ENCODE measurements around the gene NFATC1.

NFATC1 gene

GRCh38 chr18:79516441-79516931, 120.8 kb downstream of the NFATC1 start:
- H3K4me1 Mint-ChIP-seq: peaks cover 56% of the 10 kb centered on the region
- H3K4me3 Mint-ChIP-seq: peak overlapping the region; percentile 57
- DNase-seq: peak; percentile 37

GRCh38 chr18:79517341-79517740, 121.6 kb downstream of the NFATC1 start:
- Mint-ChIP-seq H3K27ac (peak overlapping the region; percentile 87), H3K9me3 (no peaks in the 10 kb centered on the region), H3K36me3 (peaks cover 16% of the 10 kb centered on the region), H3K4me3 (peak overlapping the region; percentile 57), H3K27me3 (no peaks in the 10 kb centered on the region), H3K4me1 (peaks cover 65% of the 10 kb centered on the region)
- CTCF ChIA-PET: interaction anchor here (0.8 to 2.0 kb wide), 4 partner anchors 10 to 45 kb away, joined by 3 to 10 read pairs (median 4); no protein-coding TSS in a partner anchor
- peak; percentile 64 for DNase-seq

More at GRCh38 chr18:79516441-79516931, 120.8 kb downstream of the NFATC1 start:
- H3K27ac Mint-ChIP-seq: peak overlapping the region; percentile 87
- H3K9me3 Mint-ChIP-seq: no peaks in the 10 kb centered on the region
- no peaks in the 10 kb centered on the region for H3K27me3 Mint-ChIP-seq
- H3K36me3 Mint-ChIP-seq: peaks cover 16% of the 10 kb centered on the region
- CTCF ChIA-PET: interaction anchor here (0.8 to 2.0 kb wide), 4 partner anchors 9 to 44 kb away, joined by 3 to 10 read pairs (median 4); no protein-coding TSS in a partner anchor

DNA sequence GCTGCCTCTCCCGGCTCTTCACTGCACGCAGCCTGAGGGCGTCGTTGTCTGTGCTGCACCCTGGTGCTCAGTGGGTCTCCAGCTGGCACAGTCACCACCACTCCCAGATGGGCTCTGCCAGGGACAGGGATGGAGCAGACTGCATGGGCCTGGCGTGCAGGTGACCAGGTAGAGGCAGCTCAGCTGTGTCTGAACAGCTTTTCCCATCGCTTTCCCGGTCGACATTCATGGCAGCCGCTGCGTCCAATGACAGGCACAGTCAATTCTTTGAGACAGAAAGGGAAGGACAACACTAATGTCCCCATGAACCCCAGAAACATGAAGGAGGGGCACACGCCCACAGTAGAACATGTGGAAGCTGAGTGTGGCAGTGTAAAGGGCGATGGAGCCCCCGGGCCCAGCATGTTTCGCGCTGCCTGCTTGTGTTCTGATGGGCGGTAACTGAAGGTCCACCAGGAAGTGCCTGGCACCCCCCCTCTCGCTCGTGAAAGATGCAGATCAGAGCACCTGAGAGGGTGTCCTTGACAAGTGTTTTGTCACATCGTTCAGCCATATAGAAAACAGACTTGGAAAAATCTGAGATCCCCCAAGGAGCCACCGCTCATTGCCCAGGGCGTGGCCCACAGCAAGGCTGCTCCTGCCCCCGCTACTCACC, 122.4 kb downstream of the NFATC1 start:
- CTCF ChIA-PET: no interaction called here
- H3K4me1 Mint-ChIP-seq: peaks cover 73% of the 10 kb centered on the region
- peaks cover 16% of the 10 kb centered on the region for H3K36me3 Mint-ChIP-seq
- peak overlapping the region; percentile 87 for H3K27ac Mint-ChIP-seq
- H3K4me3 Mint-ChIP-seq: no peak overlapping the region
- H3K27me3 Mint-ChIP-seq: no peaks in the 10 kb centered on the region
- DNase-seq: peak; percentile 21
- H3K9me3 Mint-ChIP-seq: no peaks in the 10 kb centered on the region

DNA sequence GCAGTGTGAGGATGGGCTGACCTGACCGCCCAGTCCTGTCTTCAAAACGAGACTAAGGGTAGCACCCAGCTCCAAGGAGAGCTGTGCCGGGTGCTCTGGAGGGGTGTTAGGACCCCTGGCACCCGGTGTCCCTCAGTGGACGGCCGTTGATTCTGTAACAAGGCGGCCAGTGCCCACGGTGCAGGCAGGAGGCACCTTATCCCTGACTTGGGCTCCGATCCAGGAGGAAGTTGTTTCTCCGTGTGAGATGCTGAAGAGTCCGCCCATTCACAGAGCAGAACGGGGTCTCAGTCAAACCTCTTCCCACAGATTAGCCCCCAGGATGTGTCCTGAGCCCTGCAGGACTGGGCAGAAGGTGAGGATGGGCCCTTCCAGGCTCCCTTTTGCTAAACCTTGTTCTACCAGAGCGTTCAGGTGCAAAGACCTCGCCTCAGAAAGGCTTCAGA, 123.0 kb downstream of the NFATC1 start:
- Mint-ChIP-seq H3K9me3 (no peaks in the 10 kb centered on the region), H3K4me3 (no peak overlapping the region), H3K27me3 (no peaks in the 10 kb centered on the region), H3K36me3 (peaks cover 11% of the 10 kb centered on the region), H3K4me1 (peaks cover 78% of the 10 kb centered on the region), H3K27ac (no peak overlapping the region)
- CTCF ChIA-PET: no interaction called here
- peak; percentile 17 for DNase-seq

GRCh38 chr18:79519751-79520477, 124.2 kb downstream of the NFATC1 start:
- Mint-ChIP-seq H3K4me3 (peak overlapping the region; percentile 51), H3K9me3 (no peaks in the 10 kb centered on the region), H3K27ac (peak overlapping the region; percentile 89), H3K27me3 (no peaks in the 10 kb centered on the region), H3K4me1 (peaks cover 89% of the 10 kb centered on the region), H3K36me3 (peaks cover 11% of the 10 kb centered on the region)
- peak; percentile 68 for DNase-seq
- CTCF ChIA-PET: no interaction called here

GRCh38 chr18:79520478-79521390, 125.0 kb downstream of the NFATC1 start:
- peaks cover 91% of the 10 kb centered on the region for H3K4me1 Mint-ChIP-seq
- H3K9me3 Mint-ChIP-seq: no peaks in the 10 kb centered on the region
- H3K27me3 Mint-ChIP-seq: no peaks in the 10 kb centered on the region
- H3K27ac Mint-ChIP-seq: peak overlapping the region; percentile 93
- H3K4me3 Mint-ChIP-seq: peak overlapping the region; percentile 51
- DNase-seq: peak; percentile 22
- CTCF ChIA-PET: no interaction called here
- H3K36me3 Mint-ChIP-seq: peaks cover 15% of the 10 kb centered on the region

DNA sequence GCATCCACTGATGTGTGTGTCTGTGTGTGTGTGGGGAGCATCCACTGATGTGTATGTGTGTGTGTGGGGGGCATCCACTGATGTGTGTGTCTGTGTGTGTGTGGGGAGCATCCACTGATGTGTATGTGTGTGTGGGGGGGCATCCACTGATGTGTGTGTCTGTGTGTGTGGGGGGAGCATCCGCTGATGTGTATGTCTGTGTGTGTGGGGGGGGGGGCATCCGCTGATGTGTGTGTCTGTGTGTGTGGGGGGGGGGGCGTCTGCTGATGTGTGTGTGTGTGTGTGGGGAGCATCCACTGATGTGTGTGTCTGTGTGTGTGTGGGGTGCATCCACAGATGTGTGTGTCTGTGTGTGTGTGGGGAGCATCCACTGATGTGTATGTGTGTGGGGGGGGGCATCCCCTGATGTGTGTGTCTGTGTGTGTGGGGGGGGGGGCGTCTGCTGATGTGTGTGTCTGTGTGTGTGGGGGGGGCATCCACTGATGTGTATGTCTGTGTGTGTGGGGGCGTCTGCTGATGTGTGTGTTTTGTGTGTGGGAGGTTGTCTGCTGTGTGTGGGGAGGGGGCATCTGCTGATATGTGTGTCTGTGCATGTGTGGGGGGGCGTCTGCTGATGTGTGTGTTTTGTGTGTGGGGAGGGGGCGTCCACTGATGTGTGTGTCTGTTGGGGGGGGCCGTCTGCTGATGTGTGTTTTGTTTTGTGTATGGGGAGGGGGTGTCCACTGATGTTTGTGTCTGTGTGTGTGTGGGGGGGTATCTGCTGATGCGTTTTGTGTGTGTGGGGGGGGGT, 125.9 kb downstream of the NFATC1 start:
- Mint-ChIP-seq H3K4me1 (peaks cover 90% of the 10 kb centered on the region), H3K36me3 (peaks cover 16% of the 10 kb centered on the region), H3K9me3 (no peaks in the 10 kb centered on the region), H3K27me3 (no peaks in the 10 kb centered on the region), H3K4me3 (peak overlapping the region; percentile 72), H3K27ac (peak overlapping the region; percentile 93)
- DNase-seq: peak; percentile 23
- CTCF ChIA-PET: no interaction called here

DNA sequence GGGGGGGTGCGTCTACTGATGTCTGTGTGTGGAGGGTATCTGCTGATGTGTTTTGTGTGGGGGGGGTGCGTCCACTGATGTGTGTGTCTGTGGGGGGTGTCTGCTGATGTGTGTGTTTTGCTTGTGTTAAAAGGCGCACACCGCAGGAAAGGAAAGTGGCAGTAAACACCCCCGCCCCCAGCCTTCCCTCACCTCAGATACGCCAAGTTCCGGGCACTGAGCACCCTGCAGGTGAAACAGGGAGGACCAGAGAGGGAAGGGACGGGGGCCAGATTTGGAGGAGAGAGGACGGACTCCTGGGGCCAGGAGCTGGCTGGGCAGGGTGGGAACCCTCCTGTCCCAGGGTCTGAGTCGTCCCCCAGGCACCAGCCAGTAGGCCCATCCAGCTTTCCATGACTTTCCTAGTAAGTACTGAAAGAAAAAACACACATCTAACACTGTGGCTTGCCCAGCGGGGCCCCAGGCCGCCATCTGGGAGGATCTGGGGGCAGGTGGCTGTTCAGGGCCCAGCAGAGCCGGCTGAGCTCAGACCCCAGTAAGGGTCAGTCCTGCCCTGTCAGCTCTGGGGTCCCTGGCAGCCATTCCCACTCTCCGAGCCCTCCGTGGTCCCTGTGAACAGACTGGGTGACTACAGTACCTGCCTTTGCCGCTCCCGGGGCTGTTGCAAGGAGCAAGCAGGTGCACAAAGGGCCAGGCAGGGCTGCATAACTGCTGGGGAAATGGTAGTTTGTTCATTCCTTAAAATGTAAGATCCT, 126.9 kb downstream of the NFATC1 start:
- Mint-ChIP-seq H3K27me3 (no peaks in the 10 kb centered on the region), H3K27ac (peak overlapping the region; percentile 93)

GRCh38 chr18:79523206-79523735, 127.5 kb downstream of the NFATC1 start:
- H3K27me3 Mint-ChIP-seq: no peaks in the 10 kb centered on the region
- peak overlapping the region; percentile 93 for H3K27ac Mint-ChIP-seq
- peaks cover 22% of the 10 kb centered on the region for H3K36me3 Mint-ChIP-seq
- peaks cover 79% of the 10 kb centered on the region for H3K4me1 Mint-ChIP-seq
- CTCF ChIA-PET: interaction anchor here (0.8 to 2.9 kb wide), 11 partner anchors 12 to 156 kb away, joined by 3 to 37 read pairs (median 4); partner anchors contain the start of gene NFATC1
- peak overlapping the region; percentile 72 for H3K4me3 Mint-ChIP-seq
- DNase-seq: peak; percentile 52
- no peaks in the 10 kb centered on the region for H3K9me3 Mint-ChIP-seq

More for the DNA sequence above, 126.9 kb downstream of the NFATC1 start:
- H3K9me3 Mint-ChIP-seq: no peaks in the 10 kb centered on the region
- peaks cover 86% of the 10 kb centered on the region for H3K4me1 Mint-ChIP-seq
- H3K36me3 Mint-ChIP-seq: peaks cover 18% of the 10 kb centered on the region
- H3K4me3 Mint-ChIP-seq: peak overlapping the region; percentile 72
- peak; percentile 79 for DNase-seq
- CTCF ChIA-PET: interaction anchor here (0.9 to 2.9 kb wide), 9 partner anchors 13 to 156 kb away, joined by 3 to 37 read pairs (median 3); partner anchors contain the start of gene NFATC1

GRCh38 chr18:79523736-79524180, 128.0 kb downstream of the NFATC1 start:
- H3K27ac Mint-ChIP-seq: peak overlapping the region; percentile 93
- H3K9me3 Mint-ChIP-seq: no peaks in the 10 kb centered on the region
- no peaks in the 10 kb centered on the region for H3K27me3 Mint-ChIP-seq
- CTCF ChIA-PET: interaction anchor here (0.8 to 2.9 kb wide), 8 partner anchors 12 to 143 kb away, joined by 3 to 37 read pairs (median 6); partner anchors contain the start of gene NFATC1
- H3K4me3 Mint-ChIP-seq: peak overlapping the region; percentile 72
- peak; percentile 84 for DNase-seq
- peaks cover 22% of the 10 kb centered on the region for H3K36me3 Mint-ChIP-seq
- H3K4me1 Mint-ChIP-seq: peaks cover 75% of the 10 kb centered on the region

GRCh38 chr18:79524181-79525078, 128.7 kb downstream of the NFATC1 start:
- Mint-ChIP-seq H3K4me1 (peaks cover 72% of the 10 kb centered on the region), H3K27me3 (no peaks in the 10 kb centered on the region), H3K9me3 (no peaks in the 10 kb centered on the region), H3K27ac (peak overlapping the region; percentile 93), H3K36me3 (peaks cover 27% of the 10 kb centered on the region), H3K4me3 (peak overlapping the region; percentile 72)
- CTCF ChIA-PET: interaction anchor here (0.5 to 2.9 kb wide), 7 partner anchors 13 to 150 kb away, joined by 3 to 37 read pairs (median 7); partner anchors contain the start of gene NFATC1
- DNase-seq: peak; percentile 45
